ENCODE measurements around the gene SCN5A.
A peak's percentile ranks its signal among the peaks of the same experiment; 100 is the strongest.

Gene SCN5A

DNA sequence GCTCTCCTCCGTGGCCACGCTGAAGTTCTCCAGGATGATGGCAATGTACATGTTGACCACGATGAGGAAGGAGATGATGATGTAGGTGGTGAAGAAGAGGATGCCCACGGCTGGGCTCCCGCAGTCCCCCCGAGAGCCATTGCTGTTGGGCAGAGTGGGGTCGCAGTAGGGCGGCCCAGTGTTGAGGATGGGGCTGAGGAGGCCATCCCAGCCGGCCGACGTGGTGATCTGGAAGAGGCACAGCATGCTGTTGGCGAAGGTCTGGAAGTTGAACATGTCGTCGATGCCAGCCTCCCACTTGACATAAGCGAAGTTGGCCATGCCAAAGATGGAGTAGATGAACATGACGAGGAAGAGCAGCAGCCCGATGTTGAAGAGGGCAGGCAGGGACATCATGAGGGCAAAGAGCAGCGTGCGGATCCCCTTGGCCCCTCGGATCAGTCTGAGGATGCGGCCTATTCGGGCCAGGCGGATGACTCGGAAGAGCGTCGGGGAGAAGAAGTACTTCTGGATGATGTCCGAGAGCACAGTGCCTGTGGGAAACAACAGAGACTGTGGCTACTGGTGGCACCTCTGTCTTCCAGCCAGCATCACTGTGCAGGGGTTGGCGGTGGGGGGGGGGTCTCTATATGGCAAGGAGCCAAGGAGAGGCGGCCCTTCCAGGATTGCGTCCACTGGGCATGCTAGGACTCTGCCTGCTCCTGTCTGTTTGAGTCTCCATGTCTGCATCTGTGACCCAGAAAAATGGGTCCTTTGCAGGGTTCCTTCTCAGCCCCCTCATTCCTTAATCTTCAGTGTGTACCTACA, 98.3 kb downstream of the SCN5A start:
- H4K20me1 ChIP-seq = no peaks in the 10 kb centered on the region
- no peak overlapping the region for H3K9ac ChIP-seq
- H3K4me1 ChIP-seq = peaks cover 0 to 14% (median 11%) of the 10 kb centered on the region in 10 experiments; a peak in 15 of 20 replicates
- H3K27ac ChIP-seq = no peak overlapping the region
- H3K4me3 ChIP-seq = no peak overlapping the region
- H3K4me2 ChIP-seq = no peak overlapping the region
- H3K9me3 ChIP-seq (replicated peaks in 1 of 11) = peaks cover 0 to 12% (median 10%) of the 10 kb centered on the region in 11 experiments; a peak in 11 of 22 replicates
- TF ChIP-seq Cebpa-rat (IDR thresholded peaks at IDR 0.05) = no peak
- no peaks in the 10 kb centered on the region for H3K27me3 ChIP-seq
- no peaks in the 10 kb centered on the region for H3K36me3 ChIP-seq

DNA sequence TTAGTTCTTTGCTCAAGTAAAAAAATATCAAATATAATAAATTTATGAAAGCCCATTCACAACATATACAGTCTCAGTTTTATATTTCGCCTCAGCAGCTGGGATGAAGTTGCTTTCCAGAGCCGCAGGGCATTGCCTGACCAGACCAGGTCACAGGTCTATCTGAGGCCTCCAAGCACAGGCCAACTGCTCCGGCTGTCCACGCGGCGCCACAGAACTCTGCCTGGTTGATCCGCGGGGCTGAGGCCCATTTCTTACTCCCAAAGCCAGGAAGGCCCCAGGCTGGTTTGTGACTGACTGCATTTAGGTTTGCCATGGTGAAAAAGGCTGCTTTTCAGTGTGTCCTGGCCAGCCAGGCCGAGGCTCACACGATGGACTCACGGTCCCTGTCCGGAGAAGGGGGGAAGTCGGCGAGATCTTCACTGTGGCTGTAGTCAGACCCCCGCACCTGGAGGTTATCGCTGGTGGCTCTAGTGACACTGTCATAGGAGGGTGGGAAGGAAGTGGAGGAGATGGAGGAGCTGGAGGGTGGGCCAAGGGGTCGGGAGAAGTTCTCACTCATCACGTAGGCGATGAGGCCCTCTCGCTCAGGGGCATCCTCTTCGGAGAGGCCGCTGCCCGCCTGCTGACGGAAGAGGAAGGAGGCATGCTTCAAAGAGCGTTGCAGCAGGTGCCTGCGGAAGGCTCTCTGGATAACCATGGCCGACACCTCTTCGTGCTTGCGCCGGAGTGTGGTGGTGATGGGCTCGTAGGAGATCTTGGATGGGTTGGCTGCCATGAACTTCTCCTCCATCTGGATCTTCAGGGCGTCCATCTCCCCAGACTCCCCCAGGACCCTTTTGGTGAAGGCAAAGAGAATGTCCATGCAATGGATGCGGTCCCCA, 99.3 kb downstream of the SCN5A start:
- Histone ChIP-seq H4K20me1 (no peaks in the 10 kb centered on the region; a peak in 1 of 22 replicates), H3K4me1 (peaks cover 0 to 14% (median 11%) of the 10 kb centered on the region in 10 experiments; a peak in 15 of 20 replicates), H3K27ac (no peak overlapping the region), H3K36me3 (no peaks in the 10 kb centered on the region), H3K9ac (no peak overlapping the region), H3K9me3 (replicated peaks in 1 of 11) (peaks cover 0 to 12% (median 10%) of the 10 kb centered on the region in 11 experiments; a peak in 11 of 22 replicates), H3K4me3 (no peak overlapping the region), H3K4me2 (no peak overlapping the region), H3K27me3 (no peaks in the 10 kb centered on the region)
- no peak for TF ChIP-seq Cebpa-rat (IDR thresholded peaks at IDR 0.05)

DNA sequence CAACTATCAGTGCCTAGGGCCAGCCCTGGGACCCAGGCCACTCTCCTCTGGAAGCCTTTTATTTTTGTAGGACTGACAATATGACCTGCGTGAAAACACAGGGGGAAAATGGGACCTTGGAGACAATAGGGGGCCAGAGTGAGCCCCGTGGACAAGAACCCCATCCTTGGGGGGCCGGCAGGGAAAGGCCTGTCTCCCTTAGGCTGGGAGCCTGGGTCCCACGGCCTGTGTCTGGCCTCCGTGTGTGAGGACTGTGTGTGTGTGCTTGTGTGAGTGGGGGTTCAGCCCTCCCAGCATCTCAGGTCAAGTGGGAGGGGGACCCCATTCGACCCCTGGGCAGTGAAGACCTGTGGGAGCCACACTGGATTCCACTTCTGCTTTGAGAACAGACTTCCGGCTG, 100.0 kb downstream of the SCN5A start:
- peaks cover 0 to 14% (median 11%) of the 10 kb centered on the region in 10 experiments; a peak in 15 of 20 replicates for H3K4me1 ChIP-seq
- H3K4me2 ChIP-seq = no peak overlapping the region
- H3K36me3 ChIP-seq = no peaks in the 10 kb centered on the region
- H3K27ac ChIP-seq = no peak overlapping the region
- H3K4me3 ChIP-seq = no peak overlapping the region
- no peak overlapping the region for H3K9ac ChIP-seq
- H3K27me3 ChIP-seq = no peaks in the 10 kb centered on the region
- peaks cover 0 to 11% (median 9%) of the 10 kb centered on the region in 11 experiments; a peak in 11 of 22 replicates for H3K9me3 ChIP-seq (replicated peaks in 1 of 11)
- no peaks in the 10 kb centered on the region; a peak in 1 of 22 replicates for H4K20me1 ChIP-seq
- TF ChIP-seq Cebpa-rat (IDR thresholded peaks at IDR 0.05) = no peak

DNA sequence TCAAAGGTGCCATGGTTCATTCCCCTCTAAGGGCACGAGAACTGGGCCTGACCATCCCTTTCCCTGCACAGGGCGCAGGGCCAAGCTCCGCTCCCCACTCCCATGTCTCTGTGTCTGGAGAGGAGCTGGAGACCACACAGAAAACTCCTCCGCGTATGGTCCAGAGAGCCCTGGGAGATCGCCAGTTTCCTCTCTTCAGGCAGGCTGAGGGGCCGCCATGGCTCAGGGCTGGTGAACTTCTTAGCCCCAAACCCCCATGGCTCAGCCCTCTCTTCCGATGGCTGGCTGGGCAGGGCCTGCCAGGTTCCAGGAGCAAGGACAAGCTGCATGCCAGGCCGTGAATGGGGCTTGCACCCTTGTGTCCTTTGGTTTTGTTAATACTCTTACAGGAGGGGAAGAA, 100.4 kb downstream of the SCN5A start:
- Histone ChIP-seq H3K9me3 (replicated peaks in 1 of 11) (peaks cover 0 to 7% (median 5%) of the 10 kb centered on the region in 11 experiments; a peak in 11 of 22 replicates), H4K20me1 (peaks cover 0 to under 1% (median 0%) of the 10 kb centered on the region in 11 experiments; a peak in 3 of 22 replicates)

DNA sequence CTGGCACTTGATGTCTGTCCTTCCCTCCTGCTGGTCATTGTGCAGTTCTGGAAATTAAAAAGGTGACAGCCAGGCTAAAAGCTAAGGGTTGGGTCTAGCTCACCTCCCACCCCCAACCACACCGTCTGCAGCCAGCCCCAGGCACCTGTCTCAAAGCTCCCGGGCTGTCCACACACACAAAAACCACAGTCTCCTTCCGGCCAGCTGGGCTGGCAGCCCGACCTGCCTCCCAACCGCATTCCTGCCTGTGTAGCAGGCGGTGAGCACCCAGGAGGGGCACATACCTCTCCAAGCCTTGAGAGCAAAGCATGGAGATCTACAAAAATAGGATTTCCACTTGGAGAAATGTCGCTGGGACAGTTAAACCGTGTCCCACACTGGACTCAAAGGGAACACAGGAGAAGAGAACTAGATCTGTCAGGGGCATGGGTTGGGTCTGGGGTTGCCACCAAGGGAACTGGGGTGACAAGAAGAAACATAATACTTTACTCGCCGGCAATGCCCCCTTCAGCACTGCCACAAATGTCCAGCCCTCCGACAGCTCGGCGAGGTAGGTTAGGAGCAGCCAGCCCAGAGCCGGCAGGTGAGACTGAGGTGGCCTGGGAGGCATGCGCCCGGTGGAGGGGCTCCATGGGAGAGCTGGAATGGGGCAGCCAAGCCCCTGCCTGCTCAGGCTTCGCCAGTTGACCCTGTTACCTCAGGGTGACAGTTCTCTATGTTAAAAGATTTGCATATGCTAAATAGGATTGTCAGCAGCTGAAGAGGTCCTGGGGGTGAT, 101.1 kb downstream of the SCN5A start:
- H3K4me3 ChIP-seq = no peak overlapping the region
- peaks cover 0 to 8% (median 4%) of the 10 kb centered on the region in 11 experiments; a peak in 13 of 22 replicates for H4K20me1 ChIP-seq
- H3K4me1 ChIP-seq = peaks cover 0 to 19% (median 13%) of the 10 kb centered on the region in 10 experiments; a peak in 15 of 20 replicates
- H3K9ac ChIP-seq = no peak overlapping the region; a peak in 1 of 22 replicates
- TF ChIP-seq Cebpa-rat (IDR thresholded peaks at IDR 0.05) = no peak
- peaks cover 0 to 8% (median 5%) of the 10 kb centered on the region in 11 experiments; a peak in 14 of 22 replicates for H3K27me3 ChIP-seq
- H3K36me3 ChIP-seq = no peaks in the 10 kb centered on the region
- no peaks in the 10 kb centered on the region for H3K9me3 ChIP-seq (replicated peaks in 1 of 11)
- no peak overlapping the region for H3K27ac ChIP-seq
- H3K4me2 ChIP-seq = peak overlapping the region; percentile 2 to 81 (median 63); a peak in 19 of 22 replicates

More for the DNA sequence above, 100.4 kb downstream of the SCN5A start:
- H3K27me3 ChIP-seq = peaks cover 0 to under 1% (median 0%) of the 10 kb centered on the region in 11 experiments; a peak in 4 of 22 replicates
- H3K4me3 ChIP-seq = no peak overlapping the region
- peaks cover 0 to 14% (median 11%) of the 10 kb centered on the region in 10 experiments; a peak in 15 of 20 replicates for H3K4me1 ChIP-seq
- no peak for TF ChIP-seq Cebpa-rat (IDR thresholded peaks at IDR 0.05)
- H3K4me2 ChIP-seq = peak overlapping the region in 6 of 11 experiments; percentile 63 to 81 (median 74); a peak in 5 of 22 replicates
- no peaks in the 10 kb centered on the region for H3K36me3 ChIP-seq
- no peak overlapping the region for H3K9ac ChIP-seq
- H3K27ac ChIP-seq = no peak overlapping the region

DNA sequence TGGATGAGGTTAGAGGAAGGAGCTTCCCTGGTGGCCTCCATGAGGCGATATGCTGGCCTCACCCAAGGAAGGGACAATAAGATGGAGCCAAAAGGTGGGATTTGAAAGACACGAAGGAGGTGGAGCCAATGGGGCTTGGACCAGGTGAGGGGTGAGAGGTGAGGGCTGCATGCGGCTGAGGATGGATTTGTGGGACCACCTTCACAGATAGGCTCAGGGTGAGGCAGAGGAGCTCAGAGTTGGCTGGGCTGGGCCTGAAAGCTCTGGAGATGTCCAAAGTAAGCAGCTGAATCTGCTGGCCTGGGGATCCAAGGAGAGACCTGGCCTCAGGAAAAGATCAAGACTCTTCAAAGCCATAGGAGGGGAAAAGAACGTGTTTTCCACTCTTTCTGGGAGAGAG, 103.5 kb downstream of the SCN5A start:
- no peak for TF ChIP-seq Cebpa-rat (IDR thresholded peaks at IDR 0.05)
- peaks cover 14 to 42% (median 35%) of the 10 kb centered on the region in 10 experiments for H3K4me1 ChIP-seq

DNA sequence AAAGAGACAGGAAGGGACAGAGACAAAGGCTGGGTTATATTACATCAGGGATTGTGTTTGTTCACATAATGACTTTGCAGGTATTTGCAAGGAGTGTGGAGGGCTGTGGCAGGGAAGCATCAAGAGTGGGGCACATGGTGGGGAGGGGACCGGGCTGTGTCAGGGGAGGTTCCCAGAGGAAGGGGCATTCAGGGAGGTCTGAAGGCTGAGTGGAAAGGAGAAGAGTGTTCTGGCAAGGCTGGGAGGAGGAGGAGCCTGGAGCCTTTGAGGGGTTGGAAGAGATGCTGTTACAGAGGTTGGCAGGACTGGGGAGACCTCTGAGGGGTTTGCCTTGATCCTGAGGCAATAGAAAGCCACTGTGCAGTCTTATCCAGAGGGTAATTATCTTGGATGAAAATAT, 103.9 kb downstream of the SCN5A start:
- H3K9ac ChIP-seq = no peak overlapping the region
- H3K4me1 ChIP-seq = peaks cover 14 to 45% (median 36%) of the 10 kb centered on the region in 10 experiments
- TF ChIP-seq Cebpa-rat (IDR thresholded peaks at IDR 0.05) = no peak
- H3K27ac ChIP-seq = no peak overlapping the region
- no peak overlapping the region for H3K4me3 ChIP-seq
- no peak overlapping the region for H3K4me2 ChIP-seq
- peaks cover 0 to 34% (median 24%) of the 10 kb centered on the region in 11 experiments; a peak in 15 of 22 replicates for H4K20me1 ChIP-seq
- no peaks in the 10 kb centered on the region for H3K9me3 ChIP-seq (replicated peaks in 1 of 11)
- H3K27me3 ChIP-seq = peaks cover 0 to 20% (median 16%) of the 10 kb centered on the region in 11 experiments; a peak in 14 of 22 replicates
- no peaks in the 10 kb centered on the region for H3K36me3 ChIP-seq

More for the DNA sequence above, 103.5 kb downstream of the SCN5A start:
- no peak overlapping the region for H3K4me2 ChIP-seq
- H3K9ac ChIP-seq = no peak overlapping the region
- H4K20me1 ChIP-seq = peaks cover 0 to 30% (median 24%) of the 10 kb centered on the region in 11 experiments; a peak in 15 of 22 replicates
- no peak overlapping the region for H3K27ac ChIP-seq
- H3K4me3 ChIP-seq = no peak overlapping the region
- peaks cover 0 to 20% (median 16%) of the 10 kb centered on the region in 11 experiments; a peak in 14 of 22 replicates for H3K27me3 ChIP-seq
- H3K36me3 ChIP-seq = no peaks in the 10 kb centered on the region
- no peaks in the 10 kb centered on the region for H3K9me3 ChIP-seq (replicated peaks in 1 of 11)

DNA sequence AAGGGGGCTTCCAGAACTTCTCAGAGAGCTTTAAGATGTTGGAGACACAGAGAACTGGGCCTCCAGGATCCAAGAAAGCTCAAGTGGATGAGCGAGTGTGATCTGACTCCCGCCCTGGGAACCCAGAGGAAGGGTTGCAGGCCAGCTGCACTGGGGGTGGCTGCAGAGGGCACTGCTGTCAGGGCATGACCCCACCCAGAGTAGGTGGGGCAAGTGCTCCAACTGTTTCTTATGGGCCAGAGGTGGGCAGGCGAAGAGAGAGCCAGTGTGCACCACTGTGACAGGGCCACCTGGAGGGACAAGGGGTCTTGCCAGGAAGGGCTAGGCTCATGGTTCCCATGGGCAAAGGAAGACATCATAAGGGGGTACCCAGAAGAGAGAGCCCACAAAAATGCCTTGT, 104.6 kb downstream of the SCN5A start:
- Histone ChIP-seq H3K36me3 (no peaks in the 10 kb centered on the region), H3K4me2 (peak overlapping the region in 1 of 11 experiments; percentile 7; a peak in 1 of 22 replicates), H3K4me3 (no peak overlapping the region), H3K27me3 (peaks cover 0 to 20% (median 16%) of the 10 kb centered on the region in 11 experiments; a peak in 14 of 22 replicates), H3K27ac (no peak overlapping the region), H3K4me1 (peaks cover 14 to 45% (median 36%) of the 10 kb centered on the region in 10 experiments), H3K9ac (no peak overlapping the region), H3K9me3 (replicated peaks in 1 of 11) (no peaks in the 10 kb centered on the region), H4K20me1 (peaks cover 0 to 40% (median 24%) of the 10 kb centered on the region in 11 experiments; a peak in 15 of 22 replicates)
- no peak for TF ChIP-seq Cebpa-rat (IDR thresholded peaks at IDR 0.05)

Measured in BLaER1 treated with 17β-estradiol and CSF1 and Interleukin-3, amounts not matched to agents 10 nM and 100 nM (cell line).